HUES48 (cell line): Measurements from ENCODE around the gene SLAIN2.
A peak's percentile ranks its signal among the peaks of the same experiment; 100 is the strongest.

Experiments used
- H3K27ac ChIP-seq: one replicate; pipeline ENCODE4 v1.7.0; 2013; ENCODE audit warnings: low read depth, low read length, inconsistent platforms
- H3K27me3 ChIP-seq: 2 replicates; pipeline ENCODE4 v1.6.1; 2013; ENCODE audit warnings: mild to moderate bottlenecking, low read length; ENCODE audit not compliant: control insufficient read depth, insufficient read depth
- H3K36me3 ChIP-seq: 2 replicates; pipeline ENCODE4 v1.6.1; 2013; ENCODE audit warnings: low read length; ENCODE audit not compliant: control insufficient read depth, insufficient read depth
- H3K4me1 ChIP-seq: 2 replicates; pipeline ENCODE4 v1.6.1; 2013; ENCODE audit warnings: mild to moderate bottlenecking, low read length; ENCODE audit not compliant: control insufficient read depth, insufficient read depth
- H3K4me3 ChIP-seq: 2 replicates; pipeline ENCODE4 v1.5.1; 2013; ENCODE audit warnings: mild to moderate bottlenecking, low read depth, low read length
- H3K9ac ChIP-seq: 2 replicates; pipeline ENCODE4 v1.6.1; 2013; ENCODE audit warnings: mild to moderate bottlenecking, low read depth, low read length, moderate library complexity
- H3K9me3 ChIP-seq: 2 replicates; pipeline ENCODE4 v1.6.1; 2013; ENCODE audit warnings: low read length; ENCODE audit not compliant: control insufficient read depth, insufficient read depth

SLAIN2 gene

GRCh38 chr4:48405924-48406323 lies 64.6 kb downstream of the SLAIN2 start:
- Histone ChIP-seq H3K9ac (no peak overlapping the region), H3K27ac (no peak overlapping the region), H3K36me3 (peaks cover 2% of the 10 kb centered on the region; the same call in 1 of the 2 replicates), H3K4me1 (peaks cover 8% of the 10 kb centered on the region; the same call in 1 of the 2 replicates), H3K27me3 (no peaks in the 10 kb centered on the region), H3K4me3 (no peak overlapping the region), H3K9me3 (no peaks in the 10 kb centered on the region)

- H3K27me3 ChIP-seq = no peaks in the 10 kb centered on the region
- peaks cover 2% of the 10 kb centered on the region; the same call in 1 of the 2 replicates for H3K36me3 ChIP-seq
- no peaks in the 10 kb centered on the region for H3K9me3 ChIP-seq
- no peak overlapping the region for H3K27ac ChIP-seq
- no peak overlapping the region for H3K4me3 ChIP-seq
- H3K9ac ChIP-seq = no peak overlapping the region
- no peaks in the 10 kb centered on the region for H3K4me1 ChIP-seq
Measured at GRCh38 chr4:48409203-48409602, 67.9 kb downstream of the SLAIN2 start.

GRCh38 chr4:48410812-48411211 lies 69.5 kb downstream of the SLAIN2 start:
- Histone ChIP-seq H3K36me3 (peaks cover 2% of the 10 kb centered on the region; the same call in 1 of the 2 replicates), H3K9me3 (no peaks in the 10 kb centered on the region), H3K9ac (no peak overlapping the region), H3K27ac (no peak overlapping the region), H3K4me3 (no peak overlapping the region), H3K4me1 (no peaks in the 10 kb centered on the region), H3K27me3 (no peaks in the 10 kb centered on the region)

- Histone ChIP-seq H3K9ac (no peak overlapping the region), H3K27ac (peak overlapping the region; percentile 10), H3K9me3 (no peaks in the 10 kb centered on the region), H3K27me3 (no peaks in the 10 kb centered on the region), H3K36me3 (peaks cover 24% of the 10 kb centered on the region), H3K4me3 (no peak overlapping the region), H3K4me1 (peaks cover 17% of the 10 kb centered on the region)
Measured at GRCh38 chr4:48420144-48420543, 78.8 kb downstream of the SLAIN2 start.

- H3K27ac ChIP-seq = no peak overlapping the region
- H3K4me1 ChIP-seq = peaks cover 17% of the 10 kb centered on the region
- peaks cover 24% of the 10 kb centered on the region for H3K36me3 ChIP-seq
- H3K27me3 ChIP-seq = no peaks in the 10 kb centered on the region
- H3K9me3 ChIP-seq = no peaks in the 10 kb centered on the region
- H3K4me3 ChIP-seq = no peak overlapping the region
- H3K9ac ChIP-seq = no peak overlapping the region
Measured at GRCh38 chr4:48421101-48421500, 79.8 kb downstream of the SLAIN2 start.

GRCh38 chr4:48428926-48429325 lies 87.6 kb downstream of the SLAIN2 start:
- H3K27me3 ChIP-seq = no peaks in the 10 kb centered on the region
- no peaks in the 10 kb centered on the region for H3K9me3 ChIP-seq
- no peak overlapping the region for H3K4me3 ChIP-seq
- H3K4me1 ChIP-seq = peaks cover 24% of the 10 kb centered on the region; the same call in 1 of the 2 replicates
- no peaks in the 10 kb centered on the region for H3K36me3 ChIP-seq
- H3K9ac ChIP-seq = no peak overlapping the region
- no peak overlapping the region for H3K27ac ChIP-seq

- H3K27ac ChIP-seq = peak overlapping the region; percentile 34
Measured at GRCh38 chr4:48429709-48430474, 88.6 kb downstream of the SLAIN2 start.

GRCh38 chr4:48431401-48431800 lies 90.1 kb downstream of the SLAIN2 start:
- Histone ChIP-seq H3K27ac (no peak overlapping the region), H3K36me3 (no peaks in the 10 kb centered on the region), H3K27me3 (no peaks in the 10 kb centered on the region), H3K9ac (no peak overlapping the region), H3K4me3 (no peak overlapping the region), H3K9me3 (no peaks in the 10 kb centered on the region), H3K4me1 (peaks cover 21% of the 10 kb centered on the region; the same call in 1 of the 2 replicates)

More at GRCh38 chr4:48429709-48430474, 88.6 kb downstream of the SLAIN2 start:
- no peak overlapping the region for H3K4me3 ChIP-seq
- no peak overlapping the region for H3K9ac ChIP-seq
- no peaks in the 10 kb centered on the region for H3K27me3 ChIP-seq
- no peaks in the 10 kb centered on the region for H3K36me3 ChIP-seq
- peaks cover 21% of the 10 kb centered on the region; the same call in 1 of the 2 replicates for H3K4me1 ChIP-seq
- H3K9me3 ChIP-seq = no peaks in the 10 kb centered on the region

GRCh38 chr4:48432017-48432416 lies 90.7 kb downstream of the SLAIN2 start:
- H3K27ac ChIP-seq = no peak overlapping the region
- no peaks in the 10 kb centered on the region for H3K27me3 ChIP-seq
- H3K4me3 ChIP-seq = no peak overlapping the region
- H3K36me3 ChIP-seq = no peaks in the 10 kb centered on the region
- H3K4me1 ChIP-seq = peaks cover 21% of the 10 kb centered on the region; the same call in 1 of the 2 replicates
- no peaks in the 10 kb centered on the region for H3K9me3 ChIP-seq
- no peak overlapping the region for H3K9ac ChIP-seq

GRCh38 chr4:48436318-48436717 lies 95.0 kb downstream of the SLAIN2 start:
- no peak overlapping the region for H3K9ac ChIP-seq
- H3K4me1 ChIP-seq = 0 out of 2 replicates have a peak, but pooled peaks cover 5% of the 10 kb centered on the region
- H3K4me3 ChIP-seq = no peak overlapping the region
- H3K27me3 ChIP-seq = no peaks in the 10 kb centered on the region
- no peak overlapping the region for H3K27ac ChIP-seq
- no peaks in the 10 kb centered on the region for H3K9me3 ChIP-seq
- H3K36me3 ChIP-seq = no peaks in the 10 kb centered on the region

GRCh38 chr4:48439988-48440387 lies 98.7 kb downstream of the SLAIN2 start:
- Histone ChIP-seq H3K27ac (no peak overlapping the region), H3K36me3 (no peaks in the 10 kb centered on the region), H3K9me3 (no peaks in the 10 kb centered on the region), H3K27me3 (no peaks in the 10 kb centered on the region), H3K4me1 (no peaks in the 10 kb centered on the region), H3K9ac (no peak overlapping the region), H3K4me3 (no peak overlapping the region)
